Muscle of back (tissue), 11 donors: ENCODE data around the gene AKR1C2. TPM values are rescaled to one million over a fixed set of nuclear protein-coding genes. Genes with fewer than 3 reads are reported as not detected.
"Not testable (repeated sequence)": the region's sequence is repeated elsewhere in the genome, so short reads cannot be mapped to it uniquely, and the experiment has no call there.

Source experiments
- DNase-seq, 3 donors: peaks; one replicate each; pipeline versions ENCODE4 v3.0.0 to v3.0.0-alpha.2; 2013
- polyA plus RNA-seq, 10 donors: library from polyadenylated mRNA; unstranded; fragments of 120-200 nt; gene quantifications; one replicate each; pipeline ENCODE4 v1.2.1, GENCODE V29; 2013; ENCODE audit not compliant: insufficient read length in 10 of 10

Gene AKR1C2
- polyA plus RNA-seq, 10 donors, result 7.8 to 17.9 (median 9.9) TPM

DNA sequence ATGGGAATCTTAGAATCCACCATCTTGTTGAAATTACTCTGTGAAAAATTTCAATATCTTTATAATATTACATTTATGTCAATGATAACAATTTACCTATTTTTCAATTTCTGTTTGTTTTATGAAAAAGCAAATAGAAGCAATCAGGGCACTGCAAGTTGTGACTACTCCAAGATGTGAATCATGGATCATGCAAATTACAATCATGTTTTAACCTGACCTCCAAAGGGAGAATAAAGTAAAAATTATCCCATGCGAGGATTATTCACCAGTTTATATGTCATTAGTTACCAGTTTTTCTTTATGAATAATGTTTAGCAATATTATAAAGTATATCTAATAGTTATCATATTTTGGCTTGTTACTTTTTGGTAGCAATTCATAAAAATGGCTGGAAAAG, 41.3 kb downstream of the AKR1C2 start:
- DNase-seq, result not testable (repeated sequence)

DNA sequence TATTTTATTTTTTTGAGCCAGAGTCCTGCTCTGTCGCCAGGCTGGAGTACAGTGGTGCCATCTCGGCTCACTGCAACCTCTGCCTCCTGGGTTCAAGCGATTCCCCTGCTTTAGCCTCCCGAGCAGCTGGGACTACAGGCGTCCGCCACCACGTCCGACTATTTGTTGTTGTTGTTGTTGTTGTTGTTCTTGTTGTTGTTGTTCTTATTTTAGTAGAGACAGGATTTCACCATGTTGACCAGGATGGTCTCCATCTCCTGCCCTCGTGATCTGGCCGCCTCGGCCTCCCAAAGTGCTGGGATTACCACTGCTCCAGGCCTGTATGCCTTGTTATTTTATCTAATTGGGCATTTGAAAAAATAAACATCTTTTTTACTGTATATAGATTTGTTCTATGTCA, 42.1 kb downstream of the AKR1C2 start:
- DNase-seq, result not testable (repeated sequence)

DNA sequence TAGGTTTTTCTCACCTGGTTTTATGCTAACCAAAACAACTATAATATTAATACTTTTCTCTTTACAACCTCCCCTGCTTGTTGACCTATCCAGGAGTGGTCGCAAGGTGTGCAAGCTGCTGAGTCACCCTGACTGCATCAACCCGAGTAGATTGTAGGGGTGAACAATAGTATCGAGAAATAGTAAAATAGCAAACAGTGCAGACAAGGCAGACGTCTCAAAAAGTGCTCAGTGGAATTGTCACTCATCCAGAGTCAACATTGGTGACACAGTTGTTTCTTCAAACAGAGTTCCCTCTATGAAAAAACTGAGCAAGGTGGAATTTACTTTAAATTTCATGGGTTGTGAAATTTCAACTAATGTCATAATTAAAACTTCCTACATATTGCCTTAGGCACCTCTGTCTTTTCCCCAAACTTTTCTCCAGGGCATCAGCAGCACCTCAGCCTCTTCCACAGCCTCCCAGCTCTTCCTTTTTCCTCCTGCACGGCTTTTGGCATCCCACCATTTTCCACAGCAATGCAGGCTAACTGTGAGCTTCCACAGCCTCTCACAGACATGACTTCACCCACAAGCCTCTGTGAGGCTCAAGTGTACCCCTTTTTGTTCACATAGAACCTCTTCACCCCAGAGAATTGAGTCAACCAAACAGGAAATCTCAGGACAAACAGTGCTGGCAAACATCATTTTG, 46.6 kb downstream of the AKR1C2 start:
- DNase-seq, result not testable (repeated sequence)

DNA sequence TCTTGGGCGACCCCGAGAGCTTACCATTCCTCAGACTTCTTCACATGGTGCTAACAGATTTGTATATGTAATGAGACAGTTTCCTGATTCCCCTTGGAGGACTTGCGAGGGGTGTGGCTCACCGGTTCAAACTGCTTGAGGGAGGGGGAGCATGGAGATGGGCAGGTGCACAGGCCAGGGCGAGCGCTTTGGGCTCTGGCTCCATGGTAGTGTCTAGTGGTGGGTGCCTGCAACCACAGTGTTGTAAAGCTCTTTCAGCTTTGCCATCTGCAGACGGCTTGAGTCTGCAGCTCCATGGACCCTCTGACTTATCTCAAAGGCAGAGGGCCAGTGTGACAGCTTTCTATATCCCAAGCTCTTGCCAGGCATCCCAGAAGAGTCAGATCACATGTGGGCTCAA, 47.6 kb downstream of the AKR1C2 start:
- not testable (repeated sequence) for DNase-seq

DNA sequence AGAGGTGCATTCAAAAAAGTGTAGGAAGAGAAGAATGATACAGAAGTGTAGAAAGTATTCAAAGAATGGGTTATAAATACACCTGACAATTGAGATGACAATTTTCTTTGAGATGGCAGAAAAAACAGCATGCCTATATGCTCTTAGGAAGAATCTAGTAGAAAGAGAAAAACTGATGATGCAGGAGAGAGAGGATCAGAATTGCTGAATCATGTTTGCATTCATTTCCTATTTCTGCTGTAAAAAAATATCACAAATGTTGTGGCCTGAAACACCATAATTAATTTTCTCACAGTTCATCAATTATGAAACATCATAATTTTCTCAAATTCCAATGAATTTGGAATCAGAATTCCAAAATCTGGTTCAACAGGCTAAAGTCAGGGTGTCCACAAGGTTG, 50.3 kb downstream of the AKR1C2 start:
- DNase-seq, result no peak

DNA sequence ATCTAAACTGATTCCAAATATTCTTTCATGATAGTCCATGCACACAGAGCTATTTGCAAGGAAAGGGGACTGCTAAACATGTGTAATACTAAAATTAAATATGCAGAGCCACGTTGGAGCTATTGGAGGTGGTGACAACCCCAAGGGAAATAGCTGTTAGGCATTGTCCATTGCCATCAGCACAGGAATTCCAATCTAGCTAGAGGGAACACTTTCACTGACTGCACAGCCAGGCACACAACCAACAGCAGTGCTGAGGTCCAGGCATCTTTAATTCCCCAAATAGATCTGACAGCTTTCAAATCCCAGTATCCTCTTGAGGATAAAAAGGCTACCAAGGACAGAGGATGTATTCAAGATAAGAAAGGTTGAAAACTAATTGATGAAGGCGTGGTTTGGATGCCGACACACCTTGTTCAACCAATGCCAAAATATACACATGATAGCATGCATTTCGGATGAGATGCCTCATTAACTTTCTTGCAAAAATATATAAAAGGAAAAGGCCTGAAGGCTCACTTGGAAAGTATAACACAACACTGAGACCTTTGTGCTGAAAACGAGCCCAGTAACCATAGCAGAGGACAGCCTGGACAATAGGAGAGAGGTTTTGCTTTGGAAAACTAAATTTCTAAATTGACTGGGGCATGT, 52.0 kb downstream of the AKR1C2 start:
- not testable (repeated sequence) for DNase-seq

DNA sequence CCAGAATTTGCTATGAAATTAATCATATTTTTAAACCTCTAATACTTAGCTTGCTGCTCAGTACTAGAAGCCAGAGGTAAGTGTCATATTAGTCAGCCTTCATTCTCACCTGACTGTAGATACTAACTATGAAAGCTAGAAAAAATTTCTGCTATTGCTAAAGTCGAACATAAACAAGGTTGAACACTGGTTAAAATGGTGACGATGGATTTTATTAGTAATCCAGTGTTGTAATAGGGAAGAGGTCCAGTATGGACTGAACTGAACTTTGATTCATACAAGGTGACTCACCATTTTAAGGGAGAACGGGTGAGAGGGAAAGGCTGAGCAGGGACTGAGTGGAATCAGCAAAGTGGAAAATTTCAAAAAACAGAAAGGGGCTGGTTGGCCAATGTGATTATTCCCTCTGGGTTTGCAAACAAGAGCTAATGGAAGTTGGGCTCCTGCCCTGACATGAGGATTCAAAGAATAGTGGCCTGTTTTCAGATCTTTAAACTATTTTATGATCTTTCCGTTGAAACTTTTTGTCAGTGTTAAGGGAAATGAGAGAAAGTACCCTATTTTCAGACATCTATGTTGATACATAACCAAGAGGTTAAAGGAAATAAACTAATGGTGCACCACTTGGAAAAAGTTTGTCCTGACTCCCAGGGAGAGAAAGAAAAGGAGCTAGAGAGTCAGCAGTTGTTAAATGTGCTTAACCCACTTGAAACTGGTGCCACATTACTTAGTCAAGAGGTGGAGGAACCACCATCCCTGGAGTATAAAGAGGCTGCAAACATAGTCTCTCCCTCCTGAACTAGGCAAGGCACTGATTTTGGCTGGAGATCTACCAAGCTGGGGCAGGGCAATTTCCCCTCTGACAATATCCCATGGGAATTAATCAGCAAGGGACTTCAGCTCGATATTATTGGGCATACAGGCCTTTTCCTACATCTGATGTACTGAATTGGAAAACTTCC, 55.7 kb downstream of the AKR1C2 start:
- DNase-seq, result peak; percentile 28 to 42 (median 38)

DNA sequence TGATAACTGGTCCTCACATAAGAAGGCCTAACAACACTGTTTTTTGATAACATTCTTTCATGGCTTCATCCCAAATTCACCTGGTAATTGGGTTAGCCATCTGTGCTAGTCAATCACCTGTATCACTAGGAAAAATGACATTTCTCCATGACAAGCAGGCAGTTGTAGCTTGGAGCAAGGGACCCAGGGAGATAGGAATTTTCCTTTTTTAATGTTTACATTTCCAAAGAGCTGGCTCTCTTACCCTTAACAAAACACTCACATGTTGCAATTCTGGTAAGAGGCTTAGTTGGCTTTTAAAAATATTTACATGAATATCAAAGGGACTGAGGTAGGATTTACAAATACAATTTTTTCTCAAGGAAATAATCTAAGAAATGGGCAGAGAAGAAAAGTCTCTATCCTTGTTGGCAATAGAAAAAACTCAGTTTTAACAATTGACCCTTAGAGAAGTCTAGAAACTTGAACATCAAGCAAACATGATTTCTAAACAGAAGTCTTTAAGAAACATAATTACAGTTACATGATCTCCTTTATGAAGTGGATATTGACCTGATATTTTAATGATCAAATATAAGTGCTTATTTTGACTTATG, 56.5 kb downstream of the AKR1C2 start:
- DNase-seq, result no peak

DNA sequence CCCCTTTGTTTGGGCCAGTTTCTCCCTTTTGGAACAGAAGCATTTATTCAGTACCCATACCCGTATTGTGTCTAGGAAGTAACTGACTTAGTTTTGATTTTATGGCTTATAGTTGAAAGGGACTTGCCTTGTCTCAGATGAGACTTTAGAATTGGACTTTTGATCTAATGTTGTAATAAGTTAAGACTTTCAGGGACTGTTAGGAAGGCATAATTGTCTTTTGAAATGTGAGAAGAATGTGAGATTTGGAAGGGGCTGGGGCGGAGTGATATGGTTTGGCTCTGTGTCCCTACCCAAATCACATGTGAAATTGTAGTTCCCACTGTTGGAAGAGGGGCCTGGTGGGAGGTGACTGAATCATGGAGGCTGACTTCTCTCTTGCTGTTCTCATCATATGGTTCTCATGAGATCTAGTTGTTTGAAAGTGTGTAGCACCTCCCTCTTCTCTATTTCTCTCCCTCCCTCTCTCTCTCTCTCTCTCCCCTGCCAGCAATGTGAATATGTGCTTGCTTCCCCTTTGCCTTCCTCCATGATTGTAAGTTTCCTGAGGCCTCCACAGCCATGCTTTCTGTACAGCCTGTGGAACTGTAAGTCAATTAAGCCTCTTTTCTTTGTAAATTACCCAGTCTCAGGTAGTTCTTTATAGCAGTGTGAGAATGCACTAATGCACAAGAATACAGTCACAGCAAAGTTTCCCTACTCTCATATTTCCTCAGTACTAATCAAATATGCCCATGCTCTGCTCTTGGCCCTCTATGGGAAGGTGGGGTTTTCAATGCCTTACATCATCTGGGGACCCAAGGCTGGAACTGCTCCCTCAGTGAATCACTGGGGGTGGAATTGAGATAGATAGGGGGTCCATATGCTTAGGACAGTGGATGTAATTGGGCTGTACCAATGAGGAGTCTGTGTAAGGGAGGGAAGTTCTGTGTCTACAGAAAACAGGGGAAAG, 57.6 kb downstream of the AKR1C2 start:
- DNase-seq, result no peak

DNA sequence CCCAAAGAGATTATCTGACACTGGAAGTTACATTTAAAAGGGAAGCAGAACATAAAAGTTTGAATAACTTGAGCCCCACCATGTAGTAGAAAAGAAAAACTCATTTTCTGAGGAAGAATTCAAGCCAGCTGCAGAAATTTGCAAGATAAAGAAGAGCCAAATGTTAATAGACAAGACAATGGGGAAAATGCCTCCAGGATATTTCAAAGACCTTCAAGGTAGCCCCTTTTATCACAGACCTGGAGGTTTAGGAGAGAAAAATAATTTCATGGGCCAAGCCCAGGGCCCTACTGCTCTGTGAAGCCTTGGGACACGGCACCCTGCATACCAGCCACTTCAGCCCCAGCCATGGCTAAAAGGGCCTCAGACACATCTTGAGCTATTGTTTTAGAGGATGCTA, 58.8 kb downstream of the AKR1C2 start:
- DNase-seq, result no peak

DNA sequence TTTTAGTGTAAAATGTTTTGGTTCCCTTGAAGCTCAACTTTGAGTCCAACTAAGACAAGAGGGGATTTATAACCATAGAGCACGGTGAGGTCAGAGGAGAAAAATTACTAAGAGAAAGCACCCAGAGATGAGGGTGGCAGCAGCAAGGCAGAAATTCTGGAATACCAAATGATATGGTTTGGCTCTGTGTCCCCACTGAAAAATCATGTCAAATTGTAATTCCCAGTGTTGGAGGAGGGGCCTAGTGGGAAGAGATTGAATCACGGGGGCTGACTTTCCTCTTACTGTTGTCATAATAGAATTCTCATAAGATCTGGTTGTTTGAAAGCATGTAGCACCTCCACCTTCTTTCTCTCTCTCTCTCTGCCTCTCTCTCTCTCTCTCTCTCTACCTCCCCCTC, 59.8 kb downstream of the AKR1C2 start:
- peak in 1 of 3 donors; percentile 19 for DNase-seq

DNA sequence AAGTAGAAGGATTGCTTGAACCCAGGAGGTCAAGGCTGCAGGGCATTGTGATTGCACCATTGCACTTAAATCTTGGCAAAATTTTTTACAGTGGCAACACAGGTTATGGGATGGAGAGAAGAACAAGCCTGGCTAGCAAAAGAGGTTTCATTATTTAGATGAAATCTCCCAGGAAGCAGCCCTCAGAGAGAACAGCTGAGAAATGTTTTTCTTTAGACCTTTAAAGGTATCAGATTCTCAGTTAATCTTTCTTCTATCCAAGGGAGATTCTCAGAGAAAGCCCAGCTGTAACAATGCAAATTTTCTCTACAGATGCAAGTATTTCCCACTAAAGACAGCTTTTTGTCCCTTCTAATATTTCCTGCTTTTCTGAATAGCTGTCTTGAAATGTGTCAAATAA, 60.2 kb downstream of the AKR1C2 start:
- not testable (repeated sequence) for DNase-seq

DNA sequence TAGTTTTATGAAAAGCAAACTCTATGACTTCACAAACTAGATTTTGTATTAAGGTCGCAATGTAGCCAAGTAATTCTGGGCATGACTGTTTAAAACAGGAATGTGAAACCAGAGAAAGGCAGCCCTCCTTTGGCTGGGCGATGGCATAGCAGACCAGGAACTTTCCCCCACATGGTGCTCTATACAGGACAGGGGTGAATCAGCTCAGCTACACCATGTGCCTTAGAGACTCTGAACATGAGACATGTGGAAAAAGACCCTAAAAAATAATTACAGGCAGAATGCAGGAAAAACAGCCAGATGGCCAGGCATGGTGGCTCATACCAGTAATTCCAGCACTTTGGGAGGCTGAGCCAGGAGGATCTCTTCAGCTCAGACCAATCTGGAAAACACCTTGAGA, 60.7 kb downstream of the AKR1C2 start:
- DNase-seq, result peak; percentile 21 to 58 (median 42)

DNA sequence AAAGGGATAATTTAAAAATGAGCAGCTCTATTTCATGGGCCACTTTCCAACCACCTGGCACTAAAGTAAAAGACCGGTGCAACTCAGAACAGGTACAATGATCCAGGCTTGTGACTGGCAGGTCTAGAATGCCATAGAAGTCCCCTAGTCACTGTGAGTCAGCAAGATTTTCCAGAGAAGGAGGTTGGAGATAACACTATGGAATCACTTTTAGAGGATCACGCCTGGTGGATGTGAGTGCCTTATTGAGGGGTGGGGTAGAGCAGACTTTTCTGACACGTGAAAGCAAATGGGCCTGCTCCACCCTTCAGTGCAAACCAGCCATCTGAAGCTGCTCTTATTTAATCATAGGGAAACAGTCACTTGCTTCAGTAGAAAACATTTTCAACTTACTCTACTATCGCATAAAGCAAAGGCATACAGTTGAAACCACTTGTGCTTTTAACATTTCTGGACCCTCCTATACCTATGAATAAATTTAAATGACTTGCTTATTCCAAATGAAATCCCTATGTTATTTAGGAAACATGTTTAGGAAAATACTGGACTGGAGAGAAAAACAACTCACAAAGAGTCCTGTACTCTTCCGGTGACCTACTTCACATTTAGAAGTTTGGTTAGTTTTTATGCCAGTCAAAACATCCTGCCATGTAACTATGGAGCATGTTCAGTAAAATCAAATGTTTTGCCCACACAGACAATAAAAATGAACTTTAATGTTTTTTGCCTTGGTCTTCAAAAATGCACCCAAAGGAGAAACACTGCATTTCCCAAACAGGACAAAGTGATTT, 61.9 kb downstream of the AKR1C2 start:
- DNase-seq, result no peak

DNA sequence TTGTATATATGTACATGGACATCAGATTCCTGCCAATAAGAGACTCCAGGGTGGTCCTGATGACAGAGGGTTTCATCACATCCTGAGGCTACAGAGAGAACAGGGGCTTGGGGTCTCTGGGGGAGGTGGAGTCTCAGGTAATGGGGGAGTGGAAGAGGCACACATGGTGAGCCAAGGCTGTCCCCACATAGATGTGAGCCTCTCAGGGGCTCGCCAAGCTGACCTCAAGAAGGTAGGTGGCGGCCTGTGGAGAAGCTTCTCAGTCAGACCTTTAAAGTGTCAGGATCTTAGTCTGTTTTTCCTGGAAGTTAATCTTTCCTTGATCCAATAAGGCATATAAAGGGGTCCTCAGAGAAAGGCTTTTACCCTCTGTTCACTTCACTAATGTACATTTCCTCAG, 62.7 kb downstream of the AKR1C2 start:
- not testable (repeated sequence) for DNase-seq

DNA sequence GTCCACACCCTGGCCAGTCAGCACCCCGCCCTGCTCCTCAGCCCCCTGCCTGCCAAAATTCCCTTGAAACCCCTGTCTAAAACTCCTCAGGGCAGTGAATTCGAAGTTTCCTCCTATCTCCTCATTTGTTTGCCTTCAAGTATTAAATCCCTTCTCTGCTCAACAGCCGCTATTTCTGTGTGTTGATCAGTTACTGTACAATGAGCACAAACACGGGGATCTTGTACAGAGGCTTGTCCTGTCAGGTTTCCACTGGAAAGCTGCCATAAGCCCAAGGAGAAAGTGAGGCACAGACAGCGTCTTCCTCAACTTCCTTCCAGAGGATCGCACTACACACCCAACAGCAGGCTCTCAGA, 63.6 kb downstream of the AKR1C2 start:
- DNase-seq, result not testable (repeated sequence)

DNA sequence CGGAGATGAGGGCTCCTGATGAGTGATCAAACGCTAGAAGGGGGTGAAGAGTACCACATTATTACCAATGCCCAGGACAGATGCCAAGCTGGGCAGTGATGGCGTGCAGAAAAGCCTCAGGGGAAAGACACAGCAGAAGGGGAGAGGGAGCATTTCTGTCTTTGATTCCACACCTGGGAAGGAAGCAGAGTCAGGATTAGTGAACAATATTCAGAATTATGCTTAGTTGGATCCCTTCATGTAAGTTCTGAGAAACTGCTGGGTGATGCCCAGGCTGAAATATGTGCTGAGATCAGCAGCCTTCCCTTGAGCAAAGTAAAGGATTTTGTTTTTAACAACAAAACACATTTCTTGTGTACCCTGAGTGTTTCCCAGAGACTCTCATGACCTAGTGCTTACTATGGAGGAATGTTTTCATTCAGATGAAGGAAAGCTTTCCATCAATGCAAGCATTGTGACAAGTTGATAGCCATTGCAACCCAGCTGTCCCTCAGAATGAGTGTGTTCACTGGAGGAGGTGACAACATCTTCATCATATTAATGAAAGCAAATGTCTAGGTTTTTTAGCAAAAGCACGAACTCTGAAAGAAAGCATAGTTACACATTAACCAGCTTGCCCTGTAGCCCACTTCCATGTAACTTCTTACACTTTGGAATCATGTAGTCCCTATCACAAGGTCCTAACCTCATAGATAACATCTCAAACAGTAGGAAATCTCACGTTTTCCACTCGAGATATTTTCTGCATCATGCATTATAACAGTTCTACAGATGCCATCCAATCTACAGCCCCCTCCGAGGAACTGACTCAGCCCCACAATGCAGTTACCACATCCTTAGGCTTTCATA, 64.2 kb downstream of the AKR1C2 start:
- DNase-seq, result no peak
